K562 (cell line): Measurements from ENCODE around the gene KMT2D. TPM values are rescaled to one million over a fixed set of nuclear protein-coding genes. Genes with fewer than 3 reads are reported as not detected.
A peak's percentile ranks its signal among the peaks of the same experiment; 100 is the strongest.

Source experiments
- CHD2 ChIP-seq: IDR thresholded peaks from 2 replicates; pipeline ENCODE4 v1.6.1; 2011; ENCODE audit warnings: low read depth, low read length
- CREBBP ChIP-seq: IDR thresholded peaks from one replicate; pipeline ENCODE4 v1.6.1; 2012; ENCODE audit warnings: low read depth, mild to moderate bottlenecking, control low read depth, inconsistent platforms, low read length
- FOXK2 ChIP-seq, 2 experiments: fragments of 450-650 bp; IDR thresholded peaks in 1 of 2; conservative IDR thresholded peaks in 1 of 2; 2 replicates each; pipeline ENCODE4 v1.6.1; 2016; ENCODE audit warnings: low read depth in 2 of 2, mild to moderate bottlenecking in 1 of 2
- HLTF ChIP-seq: fragments of 450-650 bp; IDR thresholded peaks from 2 replicates; pipeline ENCODE4 v1.6.1; 2016
- HMG20B ChIP-seq: fragments of 250-450 bp; sonication (Bioruptor Pico); IDR thresholded peaks from 2 replicates; pipeline ENCODE4 v1.5.0; 2021; ENCODE audit warnings: mild to moderate bottlenecking
- MNT ChIP-seq, 2 experiments: fragments of 450-650 bp; conservative IDR thresholded peaks; 2 replicates each; pipeline ENCODE4 v1.6.1; 2017; ENCODE audit warnings: mild to moderate bottlenecking in 2 of 2, moderate library complexity in 2 of 2
- MYC ChIP-seq, 2 experiments: fragments of 250-450 bp in 1 of 2; sonication (Bioruptor Pico) in 1 of 2; IDR thresholded peaks; 2 replicates each; pipeline versions ENCODE4 v1.5.1 to v1.6.1; 2012 to 2021; ENCODE audit warnings: low read depth in 2 of 2, borderline replicate concordance in 1 of 2, improper control_type of control experiment in 1 of 2, low read length in 1 of 2, mild to moderate bottlenecking in 1 of 2, moderate library complexity in 1 of 2
- NCOR1 ChIP-seq: fragments of 450-650 bp; IDR thresholded peaks from 2 replicates; pipeline ENCODE4 v1.6.1; 2016; ENCODE audit warnings: mild to moderate bottlenecking, moderate library complexity
- NEUROD1 ChIP-seq: fragments of 150-350 bp; IDR thresholded peaks from 2 replicates; pipeline ENCODE4 v1.6.1; 2014; ENCODE audit warnings: borderline replicate concordance, low read length, low read depth; ENCODE audit not compliant: partially characterized antibody
- PHF20 ChIP-seq: fragments of 450-650 bp; IDR thresholded peaks from 2 replicates; pipeline ENCODE4 v1.6.1; 2018; ENCODE audit not compliant: partially characterized antibody
- SMAD4 ChIP-seq: fragments of 250-450 bp; sonication (Bioruptor Pico); conservative IDR thresholded peaks from 2 replicates; pipeline ENCODE4 v1.8.0; 2021; ENCODE audit warnings: inconsistent platforms, mild to moderate bottlenecking, moderate library complexity
- TEAD1 ChIP-seq, 2 experiments: fragments of 450-650 bp in 1 of 2; sonication (generic) in 1 of 2; formaldehyde crosslinking; IDR thresholded peaks; 2 replicates each; pipeline versions ENCODE4 v1.4.0 to v1.8.0; 2020 to 2022; ENCODE audit warnings: mild to moderate bottlenecking in 2 of 2, missing genetic modification reagents in 1 of 2
- TEAD4 ChIP-seq, 2 experiments: sonication (generic) in 1 of 2; formaldehyde crosslinking in 1 of 2; IDR thresholded peaks; 2 replicates each; pipeline versions ENCODE4 v1.6.1 to v1.8.0; 2012 to 2022; ENCODE audit warnings: borderline replicate concordance in 1 of 2, inconsistent platforms in 1 of 2, low read length in 1 of 2, mild to moderate bottlenecking in 1 of 2, missing genetic modification reagents in 1 of 2
- ZNF445 ChIP-seq: fragments of 250-450 bp; sonication (Bioruptor Pico); IDR thresholded peaks from 2 replicates; pipeline ENCODE4 v1.4.0; 2020; ENCODE audit warnings: low read depth, mild to moderate bottlenecking, moderate library complexity
- polyA plus RNA-seq, 8 experiments: library from polyadenylated mRNA; depleted of rRNA in 4 of 8; stranded (reverse) in 5 of 8; unstranded in 3 of 8; fragments of >200 nt; fragmentation: Nextera tagmentation in 2 of 8; fragmentation: Illumina TruSeq in 1 of 8; extraction: Ambion mirVana in 2 of 8; extraction: Trizol in 1 of 8; gene quantifications; 2 replicates each; pipeline versions ENCODE4 v1.2.1 to v1.2.3, GENCODE V29; 2011 to 2014; ENCODE audit warnings: inconsistent platforms in 1 of 8, missing spikeins in 1 of 8
- total RNA-seq, 7 experiments: library from RNA; depleted of rRNA in 6 of 7; stranded (reverse); fragments of >200 nt in 6 of 7; fragmentation: Illumina TruSeq in 2 of 7; extraction: Trizol in 2 of 7; gene quantifications; 2 replicates each; pipeline versions ENCODE4 v1.2.1 to v1.2.3, GENCODE V29; 2011 to 2021; ENCODE audit warnings: low replicate concordance in 1 of 7
- TF ChIP-seq, protein P1 (sequence below), 2 experiments: fragments of 150-350 bp in 1 of 2; IDR thresholded peaks; 2 replicates each; pipeline ENCODE4 v1.6.1; 2012 to 2016; ENCODE audit warnings: low read depth in 2 of 2, low read length in 2 of 2, mild to moderate bottlenecking in 1 of 2, moderate library complexity in 1 of 2
- TF ChIP-seq, protein P2 (sequence below), 3 experiments: fragments of 200-800 bp in 1 of 3; sonication (Bioruptor generic) in 1 of 3; sonication (generic) in 1 of 3; formaldehyde crosslinking in 1 of 3; IDR thresholded peaks; 2 replicates each; pipeline versions ENCODE4 v1.6.1 to v1.8.0; 2016 to 2022; ENCODE audit warnings: mild to moderate bottlenecking in 2 of 3, missing compliant biosample characterization in 2 of 3, missing genetic modification characterization in 2 of 3, missing genetic modification reagents in 1 of 3
- TF ChIP-seq, protein P3 (sequence below), 2 experiments: fragments of 450-650 bp; IDR thresholded peaks; 2 replicates each; pipeline ENCODE4 v1.6.1; 2016

Gene KMT2D
- total and polyA plus RNA-seq, 9 of the 15 experiments (the other 6 are each of a cell fraction or from before 2014, with no cell fraction given), result 0.22 to 93.7 (median 13.7) TPM

DNA sequence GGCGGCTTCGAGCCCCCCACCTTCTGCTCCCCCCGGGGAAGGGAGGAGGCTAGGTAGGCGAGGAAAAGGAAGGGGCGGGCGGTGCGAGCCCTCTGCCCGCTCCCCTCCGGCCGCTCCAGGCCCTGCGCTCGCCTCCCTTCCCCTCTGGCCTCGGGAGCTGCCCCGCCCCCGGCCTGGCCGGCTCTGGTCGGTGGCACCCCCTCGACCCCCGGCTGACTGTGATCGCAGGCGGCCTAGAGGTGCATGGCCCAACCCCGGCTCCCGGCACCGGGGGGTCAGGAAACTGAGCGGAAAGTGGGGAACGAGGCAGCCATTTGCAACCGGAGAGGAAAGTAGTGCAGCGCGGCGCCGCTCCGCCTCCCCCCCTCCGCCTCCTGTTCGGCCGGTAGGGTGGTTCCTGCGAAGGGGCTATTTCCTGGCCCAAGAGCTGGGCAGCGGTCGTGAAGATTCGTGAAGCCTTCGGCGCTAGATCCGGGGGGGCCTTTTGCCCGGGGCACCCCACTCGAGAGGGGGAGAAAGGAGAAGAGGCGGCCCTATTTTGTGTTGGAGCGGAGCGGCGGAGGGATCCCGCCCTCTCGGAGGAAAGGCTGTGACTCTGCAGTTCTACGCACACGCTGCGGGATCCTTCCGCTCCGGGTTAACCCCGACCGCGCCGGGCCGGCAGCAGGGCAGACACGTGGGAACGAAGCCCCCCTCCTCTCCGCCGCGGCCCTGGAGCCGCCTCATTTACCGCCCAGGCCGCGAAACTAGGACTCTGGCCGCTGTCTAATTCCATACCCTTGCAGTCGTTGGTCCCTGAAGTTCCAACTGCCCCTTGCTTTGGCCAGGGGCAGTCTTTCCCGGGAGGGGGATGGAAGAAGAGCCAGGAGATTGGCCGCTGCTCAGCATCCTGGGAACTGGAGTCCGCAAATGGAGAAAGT, at the start of gene KMT2D (continued):
- TF ChIP-seq FOXK2 (conservative IDR thresholded peaks at IDR 0.05 in 1 of 2, IDR thresholded peaks at IDR 0.05 in 1 of 2; ENCODE audit: low read depth in 2 of 2) (peak in 1 of 2 experiments; percentile 46; a peak in 2 of 4 replicates), PHF20 (peak; percentile 60), MYC (IDR thresholded peaks at IDR 0.05; ENCODE audit: low read depth, low read length) (peak; percentile 99), MYC (CRISPR knock-in tag; IDR thresholded peaks at IDR 0.05; ENCODE audit: borderline replicate concordance, low read depth) (peak; percentile 99), CHD2 (peak; percentile 94), NCOR1 (peak; percentile 71), NEUROD1 (peak; percentile 78), MNT (conservative IDR thresholded peaks at IDR 0.05) (peak; percentile 99), TEAD1 (CRISPR knock-in tag; IDR thresholded peaks at IDR 0.05) (peak in 1 of 2 experiments; percentile 95; a peak in 2 of 4 replicates), SMAD4 (peak; percentile 94), CREBBP (no peak), HLTF (peak; percentile 79; the same call in 1 of the 2 replicates), ZNF445 (CRISPR knock-in tag) (no peak), TEAD4 (IDR thresholded peaks at IDR 0.05; ENCODE audit: low read length) (peak; percentile 59), TEAD4 (CRISPR knock-in tag; IDR thresholded peaks at IDR 0.05; ENCODE audit: borderline replicate concordance) (no peak), HMG20B (CRISPR knock-in tag) (no peak; the same call in 1 of the 2 replicates)
- TF ChIP-seq, protein P1, sequence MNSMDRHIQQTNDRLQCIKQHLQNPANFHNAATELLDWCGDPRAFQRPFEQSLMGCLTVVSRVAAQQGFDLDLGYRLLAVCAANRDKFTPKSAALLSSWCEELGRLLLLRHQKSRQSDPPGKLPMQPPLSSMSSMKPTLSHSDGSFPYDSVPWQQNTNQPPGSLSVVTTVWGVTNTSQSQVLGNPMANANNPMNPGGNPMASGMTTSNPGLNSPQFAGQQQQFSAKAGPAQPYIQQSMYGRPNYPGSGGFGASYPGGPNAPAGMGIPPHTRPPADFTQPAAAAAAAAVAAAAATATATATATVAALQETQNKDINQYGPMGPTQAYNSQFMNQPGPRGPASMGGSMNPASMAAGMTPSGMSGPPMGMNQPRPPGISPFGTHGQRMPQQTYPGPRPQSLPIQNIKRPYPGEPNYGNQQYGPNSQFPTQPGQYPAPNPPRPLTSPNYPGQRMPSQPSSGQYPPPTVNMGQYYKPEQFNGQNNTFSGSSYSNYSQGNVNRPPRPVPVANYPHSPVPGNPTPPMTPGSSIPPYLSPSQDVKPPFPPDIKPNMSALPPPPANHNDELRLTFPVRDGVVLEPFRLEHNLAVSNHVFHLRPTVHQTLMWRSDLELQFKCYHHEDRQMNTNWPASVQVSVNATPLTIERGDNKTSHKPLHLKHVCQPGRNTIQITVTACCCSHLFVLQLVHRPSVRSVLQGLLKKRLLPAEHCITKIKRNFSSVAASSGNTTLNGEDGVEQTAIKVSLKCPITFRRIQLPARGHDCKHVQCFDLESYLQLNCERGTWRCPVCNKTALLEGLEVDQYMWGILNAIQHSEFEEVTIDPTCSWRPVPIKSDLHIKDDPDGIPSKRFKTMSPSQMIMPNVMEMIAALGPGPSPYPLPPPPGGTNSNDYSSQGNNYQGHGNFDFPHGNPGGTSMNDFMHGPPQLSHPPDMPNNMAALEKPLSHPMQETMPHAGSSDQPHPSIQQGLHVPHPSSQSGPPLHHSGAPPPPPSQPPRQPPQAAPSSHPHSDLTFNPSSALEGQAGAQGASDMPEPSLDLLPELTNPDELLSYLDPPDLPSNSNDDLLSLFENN (IDR thresholded peaks at IDR 0.05; ENCODE audit: low read depth in 2 of 2, low read length in 2 of 2), result peak in 1 of 2 experiments; percentile 69; a peak in 1 of 4 replicates
- TF ChIP-seq, protein P2, sequence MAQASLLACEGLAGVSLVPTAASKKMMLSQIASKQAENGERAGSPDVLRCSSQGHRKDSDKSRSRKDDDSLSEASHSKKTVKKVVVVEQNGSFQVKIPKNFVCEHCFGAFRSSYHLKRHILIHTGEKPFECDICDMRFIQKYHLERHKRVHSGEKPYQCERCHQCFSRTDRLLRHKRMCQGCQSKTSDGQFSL (CRISPR knock-in tag; IDR thresholded peaks at IDR 0.05), result peak; percentile 97
- TF ChIP-seq, protein P2 (tag; IDR thresholded peaks at IDR 0.05), result peak in 1 of 2 experiments; percentile 94; a peak in 2 of 4 replicates
- TF ChIP-seq, protein P3, sequence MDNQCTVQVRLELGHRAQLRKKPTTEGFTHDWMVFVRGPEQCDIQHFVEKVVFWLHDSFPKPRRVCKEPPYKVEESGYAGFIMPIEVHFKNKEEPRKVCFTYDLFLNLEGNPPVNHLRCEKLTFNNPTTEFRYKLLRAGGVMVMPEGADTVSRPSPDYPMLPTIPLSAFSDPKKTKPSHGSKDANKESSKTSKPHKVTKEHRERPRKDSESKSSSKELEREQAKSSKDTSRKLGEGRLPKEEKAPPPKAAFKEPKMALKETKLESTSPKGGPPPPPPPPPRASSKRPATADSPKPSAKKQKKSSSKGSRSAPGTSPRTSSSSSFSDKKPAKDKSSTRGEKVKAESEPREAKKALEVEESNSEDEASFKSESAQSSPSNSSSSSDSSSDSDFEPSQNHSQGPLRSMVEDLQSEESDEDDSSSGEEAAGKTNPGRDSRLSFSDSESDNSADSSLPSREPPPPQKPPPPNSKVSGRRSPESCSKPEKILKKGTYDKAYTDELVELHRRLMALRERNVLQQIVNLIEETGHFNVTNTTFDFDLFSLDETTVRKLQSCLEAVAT (IDR thresholded peaks at IDR 0.05), result peak; percentile 7 to 77; a peak in 2 of 4 replicates
